Astrocyte (in vitro differentiated cells and primary cell): ENCODE measurements around the gene RFX7. TPM values are rescaled to one million over a fixed set of nuclear protein-coding genes. Genes with fewer than 3 reads are reported as not detected.

Experiments used
- DNase-seq: peaks from one replicate; pipeline ENCODE4 v3.0.0-alpha.2; 2010; ENCODE audit warnings: low read depth
- FAIRE-seq: peaks from 2 replicates; lab custom pipeline; 2011; peaks lifted over from hg19 to GRCh38; lab: Jason Lieb, UNC
- H2AFZ ChIP-seq: 2 replicates; pipeline ENCODE4 v1.6.0; 2012; ENCODE audit warnings: low read depth, low read length, inconsistent platforms
- H3K27ac ChIP-seq: 2 replicates; pipeline ENCODE4 v1.5.1; 2011; ENCODE audit warnings: low read depth, low read length, inconsistent platforms
- H3K27me3 ChIP-seq: 2 replicates; pipeline ENCODE4 v1.6.0; 2011; ENCODE audit warnings: low read length, inconsistent platforms; ENCODE audit not compliant: insufficient read depth
- H3K36me3 ChIP-seq: 2 replicates; pipeline ENCODE4 v1.5.1; 2011; ENCODE audit warnings: low read length, inconsistent platforms; ENCODE audit not compliant: insufficient read depth
- H3K4me1 ChIP-seq: 2 replicates; pipeline ENCODE4 v1.5.1; 2011; ENCODE audit warnings: low read length, inconsistent platforms; ENCODE audit not compliant: insufficient read depth
- H3K4me2 ChIP-seq: 2 replicates; pipeline ENCODE4 v1.6.0; 2012; ENCODE audit warnings: low read length, inconsistent platforms
- H3K4me3 ChIP-seq: 2 replicates; pipeline ENCODE4 v1.5.1; 2011; ENCODE audit warnings: low read depth, mild to moderate bottlenecking, low read length, inconsistent platforms; ENCODE audit not compliant: insufficient read depth
- H3K79me2 ChIP-seq: 2 replicates; pipeline ENCODE4 v1.6.0; 2012; ENCODE audit warnings: mild to moderate bottlenecking, low read length, inconsistent platforms; ENCODE audit not compliant: insufficient read depth
- H3K9ac ChIP-seq: 2 replicates; pipeline ENCODE4 v1.6.0; 2012; ENCODE audit warnings: mild to moderate bottlenecking, low read length, inconsistent platforms
- H3K9me3 ChIP-seq: 2 replicates; pipeline ENCODE4 v1.5.1; 2012; ENCODE audit warnings: low read depth, mild to moderate bottlenecking, low read length, inconsistent platforms; ENCODE audit not compliant: insufficient read depth
- H4K20me1 ChIP-seq: 2 replicates; pipeline ENCODE4 v1.6.0; 2012; ENCODE audit warnings: low read length, inconsistent platforms; ENCODE audit not compliant: insufficient read depth
- H3K27ac Mint-ChIP-seq: one replicate; pipeline ENCODE4 v1.8.0; 2021; ENCODE audit warnings: mild to moderate bottlenecking, mixed read lengths; ENCODE audit not compliant: unreplicated experiment
- H3K27me3 Mint-ChIP-seq: one replicate; pipeline ENCODE4 v1.8.0; 2021; ENCODE audit warnings: low read depth, mixed read lengths; ENCODE audit not compliant: unreplicated experiment
- H3K36me3 Mint-ChIP-seq: one replicate; pipeline ENCODE4 v1.8.0; 2021; ENCODE audit warnings: low read depth, mixed read lengths; ENCODE audit not compliant: unreplicated experiment
- H3K4me1 Mint-ChIP-seq: one replicate; pipeline ENCODE4 v1.8.0; 2021; ENCODE audit warnings: low read depth, mixed read lengths; ENCODE audit not compliant: unreplicated experiment
- H3K4me3 Mint-ChIP-seq: one replicate; pipeline ENCODE4 v1.8.0; 2021; ENCODE audit warnings: mild to moderate bottlenecking, moderate library complexity, mixed read lengths; ENCODE audit not compliant: unreplicated experiment
- H3K9me3 Mint-ChIP-seq: one replicate; pipeline ENCODE4 v1.8.0; 2021; ENCODE audit warnings: mild to moderate bottlenecking, mixed read lengths; ENCODE audit not compliant: unreplicated experiment
- EZH2 ChIP-seq: IDR thresholded peaks from 2 replicates; pipeline ENCODE4 v1.6.1; 2012; ENCODE audit warnings: mild to moderate bottlenecking, low read length, inconsistent platforms; ENCODE audit not compliant: insufficient read depth
- total RNA-seq: library from RNA; stranded (reverse); gene quantifications from 2 replicates; pipeline ENCODE4 v1.2.1, GENCODE V29; 2021
- TF ChIP-seq, protein P1 (sequence below): IDR thresholded peaks from 2 replicates; pipeline ENCODE4 v1.5.1; 2011; ENCODE audit warnings: low read depth, mild to moderate bottlenecking, inconsistent platforms, low read length, moderate library complexity; ENCODE audit not compliant: insufficient read depth

Gene RFX7
- total RNA-seq, 1 donor from 2014 or later = 46.3 TPM

DNA sequence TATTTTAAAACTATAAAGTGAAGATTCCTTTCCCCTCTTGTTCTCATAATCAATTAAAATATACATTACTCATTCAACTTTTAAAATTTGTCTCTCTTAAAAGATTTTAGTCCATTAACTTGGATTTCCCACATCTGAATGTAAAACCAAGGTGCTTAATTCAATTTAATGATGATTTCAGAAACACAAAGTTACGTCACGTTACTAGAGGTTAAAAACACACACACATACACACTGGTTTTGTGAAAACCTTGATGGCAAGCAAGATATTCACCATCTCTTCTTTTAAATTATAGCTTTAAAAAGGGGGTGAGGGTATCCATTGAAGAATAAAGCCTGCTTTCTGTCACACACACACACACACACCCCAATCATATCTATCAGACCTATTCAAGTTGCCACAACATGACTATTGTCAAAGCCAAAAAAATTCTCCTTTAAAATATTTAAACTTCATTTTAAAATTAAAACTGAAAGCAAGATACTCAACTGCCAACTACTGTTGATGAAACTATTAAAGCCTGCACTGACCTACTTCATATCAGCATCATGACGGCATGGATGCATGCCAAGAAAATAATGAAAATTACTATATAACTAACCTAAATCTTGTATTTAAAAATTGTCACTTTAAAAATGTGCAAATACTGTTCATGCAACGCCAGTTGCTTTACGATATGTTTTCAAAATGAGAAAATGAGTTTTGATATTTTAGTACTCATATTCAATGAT is 2.1 kb downstream of the RFX7 start:
- H3K9me3 ChIP-seq = no peaks in the 10 kb centered on the region
- no peaks in the 10 kb centered on the region for H3K36me3 ChIP-seq
- Mint-ChIP-seq H3K27ac (peak overlapping the region; percentile 14), H3K9me3 (no peaks in the 10 kb centered on the region), H3K36me3 (peaks cover 9% of the 10 kb centered on the region), H3K27me3 (no peaks in the 10 kb centered on the region), H3K4me3 (peak overlapping the region; percentile 95), H3K4me1 (peaks cover 15% of the 10 kb centered on the region)
- FAIRE-seq = no peak
- no peak for DNase-seq
- no peak overlapping the region for H3K27ac ChIP-seq
- H3K4me1 ChIP-seq = peaks cover 15% of the 10 kb centered on the region
- H3K27me3 ChIP-seq = no peaks in the 10 kb centered on the region
- H4K20me1 ChIP-seq = peaks cover 9% of the 10 kb centered on the region
- no peak overlapping the region for H2AFZ ChIP-seq
- H3K9ac ChIP-seq = peak overlapping the region; percentile 55
- peak overlapping the region; percentile 75 for H3K4me3 ChIP-seq
- TF ChIP-seq, protein P1, sequence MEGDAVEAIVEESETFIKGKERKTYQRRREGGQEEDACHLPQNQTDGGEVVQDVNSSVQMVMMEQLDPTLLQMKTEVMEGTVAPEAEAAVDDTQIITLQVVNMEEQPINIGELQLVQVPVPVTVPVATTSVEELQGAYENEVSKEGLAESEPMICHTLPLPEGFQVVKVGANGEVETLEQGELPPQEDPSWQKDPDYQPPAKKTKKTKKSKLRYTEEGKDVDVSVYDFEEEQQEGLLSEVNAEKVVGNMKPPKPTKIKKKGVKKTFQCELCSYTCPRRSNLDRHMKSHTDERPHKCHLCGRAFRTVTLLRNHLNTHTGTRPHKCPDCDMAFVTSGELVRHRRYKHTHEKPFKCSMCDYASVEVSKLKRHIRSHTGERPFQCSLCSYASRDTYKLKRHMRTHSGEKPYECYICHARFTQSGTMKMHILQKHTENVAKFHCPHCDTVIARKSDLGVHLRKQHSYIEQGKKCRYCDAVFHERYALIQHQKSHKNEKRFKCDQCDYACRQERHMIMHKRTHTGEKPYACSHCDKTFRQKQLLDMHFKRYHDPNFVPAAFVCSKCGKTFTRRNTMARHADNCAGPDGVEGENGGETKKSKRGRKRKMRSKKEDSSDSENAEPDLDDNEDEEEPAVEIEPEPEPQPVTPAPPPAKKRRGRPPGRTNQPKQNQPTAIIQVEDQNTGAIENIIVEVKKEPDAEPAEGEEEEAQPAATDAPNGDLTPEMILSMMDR = no peak
- no peak for TF ChIP-seq EZH2
- peak overlapping the region; percentile 97 for H3K4me2 ChIP-seq
- peaks cover 68% of the 10 kb centered on the region for H3K79me2 ChIP-seq

DNA sequence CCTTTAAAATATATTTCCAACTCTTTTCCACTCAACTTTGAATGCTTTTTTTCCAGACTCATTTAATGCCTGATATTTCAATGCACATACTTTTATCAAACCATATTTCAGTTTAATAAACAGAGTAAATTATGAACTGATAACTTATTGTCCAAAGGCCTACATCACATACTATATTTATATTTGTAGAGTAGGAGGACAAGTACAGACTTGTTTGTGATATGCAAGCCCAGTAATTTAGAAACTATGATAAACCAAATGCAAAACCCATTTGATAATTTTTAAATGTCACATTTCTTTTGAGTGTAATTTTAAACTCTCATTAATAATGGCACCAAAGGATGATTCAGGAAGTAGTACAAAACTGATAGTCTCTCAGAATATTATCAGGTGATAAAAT is 3.3 kb downstream of the RFX7 start:
- Mint-ChIP-seq H3K4me3 (peak overlapping the region; percentile 82), H3K36me3 (peaks cover 9% of the 10 kb centered on the region), H3K4me1 (peaks cover 10% of the 10 kb centered on the region), H3K27ac (peak overlapping the region; percentile 66), H3K9me3 (no peaks in the 10 kb centered on the region), H3K27me3 (no peaks in the 10 kb centered on the region)
- H3K9me3 ChIP-seq = no peaks in the 10 kb centered on the region
- FAIRE-seq = no peak
- no peak overlapping the region for H3K9ac ChIP-seq
- peaks cover 17% of the 10 kb centered on the region for H4K20me1 ChIP-seq
- H3K4me3 ChIP-seq = no peak overlapping the region
- peak overlapping the region; percentile 62 for H3K4me2 ChIP-seq
- TF ChIP-seq, protein P1 = no peak
- peaks cover 15% of the 10 kb centered on the region for H3K4me1 ChIP-seq
- H3K79me2 ChIP-seq = peaks cover 80% of the 10 kb centered on the region
- DNase-seq = no peak
- no peaks in the 10 kb centered on the region for H3K27me3 ChIP-seq
- H3K36me3 ChIP-seq = no peaks in the 10 kb centered on the region
- no peak overlapping the region for H2AFZ ChIP-seq
- no peak overlapping the region for H3K27ac ChIP-seq

DNA sequence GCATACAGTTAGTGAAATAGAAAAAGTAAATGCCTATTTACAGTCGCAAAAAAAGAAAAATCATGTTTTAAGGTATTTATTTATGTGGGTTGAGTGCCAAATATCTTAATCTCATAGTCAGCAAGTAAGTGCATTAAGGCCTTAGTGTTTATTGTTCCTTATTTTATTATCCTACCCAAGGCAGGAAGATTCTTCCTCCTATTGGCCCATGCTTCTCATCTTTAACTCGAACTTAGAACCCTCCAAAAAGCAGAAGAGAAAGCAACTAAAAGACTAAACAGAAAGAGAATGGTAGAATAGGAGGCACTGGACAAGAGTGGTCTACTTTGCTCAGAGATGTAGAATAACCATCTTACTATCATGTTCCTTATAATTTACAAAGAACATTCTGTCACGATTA is 7.5 kb downstream of the RFX7 start:
- Histone ChIP-seq H3K79me2 (peaks cover 100% of the 10 kb centered on the region), H3K9ac (no peak overlapping the region), H3K4me3 (no peak overlapping the region), H3K4me1 (peaks cover 7% of the 10 kb centered on the region), H3K36me3 (peaks cover 5% of the 10 kb centered on the region), H3K27me3 (no peaks in the 10 kb centered on the region), H4K20me1 (peaks cover 25% of the 10 kb centered on the region), H3K9me3 (peaks cover 6% of the 10 kb centered on the region), H3K4me2 (no peak overlapping the region), H2AFZ (no peak overlapping the region), H3K27ac (no peak overlapping the region)
- H3K27me3 Mint-ChIP-seq = no peaks in the 10 kb centered on the region
- peaks cover 38% of the 10 kb centered on the region for H3K36me3 Mint-ChIP-seq
- peaks cover 9% of the 10 kb centered on the region for H3K4me1 Mint-ChIP-seq
- peak; percentile 9 for DNase-seq
- H3K4me3 Mint-ChIP-seq = no peak overlapping the region
- no peak for FAIRE-seq
- peaks cover 8% of the 10 kb centered on the region for H3K9me3 Mint-ChIP-seq
- H3K27ac Mint-ChIP-seq = no peak overlapping the region
- TF ChIP-seq EZH2 = no peak
- TF ChIP-seq, protein P1 = no peak
